Thyroid gland (tissue), 4 donors: ENCODE results near the gene PCDHGC5. TPM values are rescaled to one million over a fixed set of nuclear protein-coding genes. Genes with fewer than 3 reads are reported as not detected.
A peak's percentile ranks its signal among the peaks of the same experiment; 100 is the strongest.

Experiments
- DNase-seq, 2 donors: peaks; one replicate each; pipeline ENCODE4 v3.0.0-alpha.2; 2019
- H3K27ac ChIP-seq, 3 donors: fragments of 200-600 bp; sonication (generic); 1 replicate in 2 of 3; 2 replicates in 1 of 3; pipeline ENCODE4 v1.5.1; 2016 to 2019; ENCODE audit warnings: mild to moderate bottlenecking in 1 of 3, moderate library complexity in 1 of 3
- H3K27me3 ChIP-seq: fragments of 200-600 bp; sonication (generic); one replicate; pipeline ENCODE4 v1.5.1; 2019
- H3K36me3 ChIP-seq, 2 donors: fragments of 200-600 bp; sonication (generic); one replicate each; pipeline ENCODE4 v1.5.1; 2016 to 2019
- H3K4me1 ChIP-seq, 2 donors: fragments of 200-600 bp; sonication (generic); one replicate each; pipeline ENCODE4 v1.5.1; 2017 to 2019
- H3K4me3 ChIP-seq, 3 donors: fragments of 200-600 bp; sonication (generic); replicated peaks in 1 of 3; 1 replicate in 2 of 3; 2 replicates in 1 of 3; pipeline ENCODE4 v1.5.1; 2016; ENCODE audit warnings: mild to moderate bottlenecking in 1 of 3
- H3K9me3 ChIP-seq: fragments of 200-600 bp; sonication (generic); one replicate; pipeline ENCODE4 v1.5.1; 2017
- POLR2A ChIP-seq, 2 donors: fragments of 450-650 bp; IDR thresholded peaks; one replicate each; pipeline ENCODE4 v1.6.1; 2017; ENCODE audit warnings: antibody characterized with exemption in 2 of 2, mild to moderate bottlenecking in 2 of 2, moderate library complexity in 1 of 2
- WGBS, 2 donors: methylation state at CpG; one replicate each; pipeline ENCODE4 v1.1.5; 2017; 5-methylcytosine and 5-hydroxymethylcytosine counted together
- intact Hi-C: fragments of 100-400 bp; cut with DNase I; formaldehyde crosslinking; loops from one replicate; pipeline ENCODE4 v1.15.1; 2023
- total RNA-seq, 4 donors: library from RNA; depleted of rRNA; stranded (reverse); fragments of >200 nt; gene quantifications; one replicate each; pipeline ENCODE4 v1.2.3, GENCODE V29; 2016
- TF ChIP-seq, protein P1 (sequence below), 6 experiments: fragments of 200-600 bp in 3 of 6; fragments of 450-650 bp in 3 of 6; sonication (generic) in 3 of 6; IDR thresholded peaks; one replicate each; pipeline ENCODE4 v1.5.1; 2016 to 2019; ENCODE audit warnings: antibody characterized with exemption in 6 of 6, mild to moderate bottlenecking in 2 of 6, inconsistent platforms in 1 of 6, moderate library complexity in 1 of 6

Gene PCDHGC5
- total RNA-seq, 4 donors from 2014 or later = 1.8 to 3.4 (median 2.1) TPM

DNA sequence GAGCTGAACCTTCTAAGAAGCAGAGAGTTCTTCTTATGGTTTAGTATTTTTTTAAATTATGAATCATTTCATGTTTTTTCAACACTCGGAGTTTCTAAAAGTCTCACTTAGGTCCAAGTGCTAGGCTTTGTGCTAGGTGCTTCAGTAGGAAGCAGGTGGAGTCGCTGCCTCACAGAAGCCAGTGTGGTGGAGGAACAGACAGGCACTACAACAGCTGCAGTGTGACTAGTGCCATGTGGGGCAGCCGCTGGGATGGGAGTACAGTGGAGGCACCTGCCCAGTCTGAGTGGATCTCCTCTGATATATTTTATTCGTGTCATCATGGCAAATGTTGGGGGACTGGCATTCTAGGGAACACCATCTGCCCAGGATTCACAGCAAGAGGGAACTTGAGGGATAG lies 15.3 kb downstream of the PCDHGC5 start:
- Histone ChIP-seq H3K36me3 (peaks cover 0 to 4% of the 10 kb centered on the region in 2 donors), H3K27me3 (no peaks in the 10 kb centered on the region), H3K4me1 (peaks cover 10 to 24% of the 10 kb centered on the region in 2 donors), H3K27ac (no peak overlapping the region), H3K4me3 (no peak overlapping the region), H3K9me3 (no peaks in the 10 kb centered on the region)
- WGBS, 2 donors = 96 to 97% methylated on average over 4 of the region's 4 CpGs
- intact Hi-C loops = no loop called here
- no peak for TF ChIP-seq POLR2A (IDR thresholded peaks at IDR 0.05)
- TF ChIP-seq, protein P1, sequence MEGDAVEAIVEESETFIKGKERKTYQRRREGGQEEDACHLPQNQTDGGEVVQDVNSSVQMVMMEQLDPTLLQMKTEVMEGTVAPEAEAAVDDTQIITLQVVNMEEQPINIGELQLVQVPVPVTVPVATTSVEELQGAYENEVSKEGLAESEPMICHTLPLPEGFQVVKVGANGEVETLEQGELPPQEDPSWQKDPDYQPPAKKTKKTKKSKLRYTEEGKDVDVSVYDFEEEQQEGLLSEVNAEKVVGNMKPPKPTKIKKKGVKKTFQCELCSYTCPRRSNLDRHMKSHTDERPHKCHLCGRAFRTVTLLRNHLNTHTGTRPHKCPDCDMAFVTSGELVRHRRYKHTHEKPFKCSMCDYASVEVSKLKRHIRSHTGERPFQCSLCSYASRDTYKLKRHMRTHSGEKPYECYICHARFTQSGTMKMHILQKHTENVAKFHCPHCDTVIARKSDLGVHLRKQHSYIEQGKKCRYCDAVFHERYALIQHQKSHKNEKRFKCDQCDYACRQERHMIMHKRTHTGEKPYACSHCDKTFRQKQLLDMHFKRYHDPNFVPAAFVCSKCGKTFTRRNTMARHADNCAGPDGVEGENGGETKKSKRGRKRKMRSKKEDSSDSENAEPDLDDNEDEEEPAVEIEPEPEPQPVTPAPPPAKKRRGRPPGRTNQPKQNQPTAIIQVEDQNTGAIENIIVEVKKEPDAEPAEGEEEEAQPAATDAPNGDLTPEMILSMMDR (IDR thresholded peaks at IDR 0.05) = no peak
- no peak for DNase-seq

DNA sequence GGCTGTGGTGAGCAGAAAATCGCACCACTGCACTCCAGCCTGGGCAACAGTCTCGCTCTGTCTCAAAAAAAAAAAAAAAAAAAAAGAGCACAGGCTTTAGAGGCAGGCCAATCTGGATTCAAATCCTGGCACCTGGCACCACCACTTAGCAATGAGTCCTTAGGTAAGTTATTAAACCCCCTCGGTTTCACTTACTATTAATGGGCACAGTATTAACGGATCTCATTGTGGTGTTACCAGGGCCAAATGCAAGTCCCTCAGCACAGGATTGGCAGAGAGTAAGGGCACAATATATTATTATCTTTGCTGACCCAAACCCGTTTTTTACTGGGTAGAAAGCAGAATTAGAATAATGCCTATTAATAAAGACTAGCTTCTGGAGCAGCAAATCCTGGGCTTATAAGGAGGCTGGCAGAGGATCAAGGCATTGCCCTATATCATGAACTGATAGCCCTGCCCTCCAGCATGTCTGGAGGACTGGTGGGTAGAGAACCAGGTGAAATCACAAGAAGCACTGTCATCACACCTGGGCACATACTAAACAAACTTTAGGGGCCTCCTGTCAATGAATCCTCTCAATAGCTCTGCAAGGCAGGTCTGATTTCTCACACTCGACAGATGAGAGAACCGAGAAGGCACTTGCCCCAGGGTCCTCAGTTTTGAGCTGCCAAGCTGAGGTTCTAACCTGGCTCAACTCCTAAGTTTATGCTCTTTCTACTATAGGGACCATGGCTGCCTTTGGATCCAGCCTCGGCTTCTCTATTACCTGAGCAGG lies 17.7 kb downstream of the PCDHGC5 start:
- Histone ChIP-seq H3K27me3 (no peaks in the 10 kb centered on the region), H3K4me3 (no peak overlapping the region), H3K27ac (peak overlapping the region in 2 of 3 donors; percentile 81 to 85), H3K4me1 (peaks cover 13 to 27% of the 10 kb centered on the region in 2 donors), H3K36me3 (peaks cover 0 to 9% of the 10 kb centered on the region in 2 donors), H3K9me3 (no peaks in the 10 kb centered on the region)
- intact Hi-C loops = no loop called here
- 88 to 94% methylated on average over 8 of the region's 8 CpGs for WGBS, 2 donors
- no peak for DNase-seq
- TF ChIP-seq, protein P1 (IDR thresholded peaks at IDR 0.05) = no peak
- no peak for TF ChIP-seq POLR2A (IDR thresholded peaks at IDR 0.05)

DNA sequence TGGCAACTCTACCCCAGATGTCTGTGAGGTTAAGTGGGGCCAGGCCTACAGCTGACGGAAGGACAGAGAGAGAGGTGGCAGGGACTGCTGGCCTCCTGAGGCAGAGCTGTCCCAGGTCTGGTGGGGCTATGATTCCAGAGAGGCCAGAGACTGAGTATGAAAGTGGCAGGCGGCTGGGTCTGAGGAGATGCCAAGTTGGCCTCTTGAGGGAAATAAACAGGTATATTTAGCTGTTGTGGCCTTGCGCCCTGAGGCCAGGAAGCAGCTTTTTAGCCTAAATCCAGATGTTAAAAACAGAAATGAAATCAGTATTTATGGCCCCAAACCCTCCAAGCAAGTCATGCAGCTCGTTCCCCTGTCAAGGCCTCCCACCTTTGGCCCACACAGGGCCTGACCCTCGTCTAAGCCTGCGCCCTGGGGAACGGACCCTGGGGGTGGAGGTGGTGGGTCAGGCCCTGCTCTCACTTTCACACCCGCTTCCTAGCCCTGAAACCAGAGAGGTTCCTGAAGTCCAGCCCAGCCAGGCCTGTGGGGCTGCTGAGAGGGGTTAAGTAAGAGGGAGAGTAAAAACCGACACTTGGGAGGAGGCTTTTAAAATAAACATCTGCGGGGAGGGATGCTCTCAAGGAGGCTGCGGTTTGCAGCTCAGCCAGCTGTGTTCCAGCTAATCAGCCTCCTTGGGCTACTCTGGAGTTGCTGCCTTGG lies 18.7 kb downstream of the PCDHGC5 start:
- peaks cover 0 to 10% of the 10 kb centered on the region in 2 donors for H3K36me3 ChIP-seq
- no peaks in the 10 kb centered on the region for H3K27me3 ChIP-seq
- H3K27ac ChIP-seq = peak overlapping the region in 2 of 3 donors; percentile 81 to 85
- intact Hi-C loops = no loop called here
- H3K4me1 ChIP-seq = peaks cover 13 to 33% of the 10 kb centered on the region in 2 donors
- 60 to 63% methylated on average over 11 of the region's 11 CpGs for WGBS, 2 donors
- DNase-seq = no peak
- no peak overlapping the region for H3K4me3 ChIP-seq
- TF ChIP-seq, protein P1 (IDR thresholded peaks at IDR 0.05) = no peak
- TF ChIP-seq POLR2A (IDR thresholded peaks at IDR 0.05) = no peak
- no peaks in the 10 kb centered on the region for H3K9me3 ChIP-seq

DNA sequence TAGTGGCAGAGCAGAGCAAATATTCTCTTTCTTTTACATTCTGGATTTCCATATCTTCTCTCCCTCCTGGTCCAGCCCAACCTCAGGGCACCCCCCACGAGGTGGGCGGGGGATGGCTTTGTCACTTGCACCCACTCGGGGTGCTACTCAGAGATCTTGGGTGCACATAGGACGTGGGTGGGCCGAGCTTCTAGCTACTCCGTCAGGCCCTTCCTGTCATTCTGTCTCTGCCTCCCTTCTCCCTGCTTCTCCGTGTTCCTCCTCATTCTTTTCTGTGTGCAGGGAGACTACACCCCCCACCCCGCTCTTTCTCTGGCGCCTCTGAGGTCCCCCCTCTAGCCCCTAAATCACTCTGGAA lies 19.5 kb downstream of the PCDHGC5 start:
- Histone ChIP-seq H3K9me3 (no peaks in the 10 kb centered on the region), H3K27me3 (no peaks in the 10 kb centered on the region), H3K36me3 (peaks cover 0 to 10% of the 10 kb centered on the region in 2 donors), H3K4me1 (peaks cover 16 to 35% of the 10 kb centered on the region in 2 donors), H3K27ac (peak overlapping the region; percentile 48 to 85 (median 81)), H3K4me3 (peak overlapping the region in 1 of 3 donors; percentile 23)
- intact Hi-C loops = no loop called here
- no peak for DNase-seq
- TF ChIP-seq POLR2A (IDR thresholded peaks at IDR 0.05) = no peak
- TF ChIP-seq, protein P1 (IDR thresholded peaks at IDR 0.05) = no peak
- 26 to 31% methylated on average over 9 of the region's 9 CpGs for WGBS, 2 donors
